Activated CD4-positive, alpha-beta T cell treated with anti-CD3 and anti-CD28 coated beads for 36 hours (primary cell): ENCODE results near the gene ARHGAP6. TPM values are rescaled to one million over a fixed set of nuclear protein-coding genes. Genes with fewer than 3 reads are reported as not detected.
A peak's percentile ranks its signal among the peaks of the same experiment; 100 is the strongest.

ENCODE experiments used
- ATAC-seq: fragments of 200-7000 bp; cut with Tn5 transposase; one replicate; pipeline ENCODE4 v1.10.0; 2021; ENCODE audit warnings: mild to moderate bottlenecking, moderate library complexity
- CTCF ChIA-PET: fragments of 350-600 bp; sonication (Branson Sonifier 250); formaldehyde crosslinking; loops from one replicate; lab custom pipeline; 2021; ENCODE audit warnings: antibody characterized with exemption; lab: Charles Lee
- POLR2A ChIA-PET: fragments of 350-600 bp; sonication (Branson Sonifier 250); formaldehyde crosslinking; loops from one replicate; lab custom pipeline; 2021; ENCODE audit warnings: antibody characterized with exemption, inconsistent platforms; lab: Charles Lee
- DNase-seq: peaks from one replicate; pipeline ENCODE4 v3.0.0-alpha.2; 2020
- H3K27ac Mint-ChIP-seq: one replicate; pipeline ENCODE4 v1.8.0; 2021; ENCODE audit warnings: mixed read lengths
- H3K27me3 Mint-ChIP-seq: one replicate; pipeline ENCODE4 v1.8.0; 2021; ENCODE audit warnings: mixed read lengths
- H3K36me3 Mint-ChIP-seq: one replicate; pipeline ENCODE4 v1.8.0; 2021; ENCODE audit warnings: low read depth, mixed read lengths
- H3K4me1 Mint-ChIP-seq: one replicate; pipeline ENCODE4 v1.8.0; 2021; ENCODE audit warnings: mixed read lengths
- H3K4me3 Mint-ChIP-seq: one replicate; pipeline ENCODE4 v1.8.0; 2021; ENCODE audit warnings: mild to moderate bottlenecking, moderate library complexity, mixed read lengths
- H3K9me3 Mint-ChIP-seq: one replicate; pipeline ENCODE4 v1.8.0; 2021; ENCODE audit warnings: low read depth, mixed read lengths
- intact Hi-C, 2 experiments: fragments of 100-400 bp; cut with DNase I in 1 of 2; cut with micrococcal nuclease in 1 of 2; formaldehyde crosslinking; loops; one replicate each; pipeline versions ENCODE4 v1.14.2 to v1.15.1; 2022 to 2024; cut with DNase I, micrococcal nuclease
- total RNA-seq, 2 experiments: library from RNA; stranded (reverse); gene quantifications; one replicate each; pipeline ENCODE4 v1.2.3, GENCODE V29; 2021

Gene ARHGAP6
- total RNA-seq, 2 experiments from 2014 or later, result not detected

DNA sequence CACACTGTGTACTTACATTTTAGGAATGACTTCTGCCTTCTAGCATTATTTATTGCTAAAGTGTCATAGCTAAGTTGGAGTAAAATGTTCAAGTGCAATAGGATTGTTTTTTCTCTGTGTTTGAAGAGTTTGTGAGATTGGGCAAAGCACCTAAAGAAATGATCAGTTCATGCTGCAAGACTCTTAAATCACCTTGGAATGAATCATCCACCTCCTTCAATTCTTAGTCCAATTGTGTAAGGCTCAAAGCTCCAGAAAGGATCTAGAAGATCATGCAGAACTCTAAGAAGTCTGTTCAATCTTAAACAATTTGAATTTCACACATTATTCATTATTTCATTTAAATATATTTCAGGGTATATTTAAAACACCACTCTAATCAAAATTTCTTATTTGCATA lies 235.4 kb downstream of the ARHGAP6 start:
- Mint-ChIP-seq H3K27me3 (peaks cover 11% of the 10 kb centered on the region), H3K36me3 (no peaks in the 10 kb centered on the region), H3K27ac (no peak overlapping the region), H3K4me1 (no peaks in the 10 kb centered on the region), H3K9me3 (no peaks in the 10 kb centered on the region), H3K4me3 (no peak overlapping the region)
- POLR2A ChIA-PET, result no interaction called here
- intact Hi-C loops, result no loop called here
- DNase-seq (no peak), ATAC-seq (no peak)
- CTCF ChIA-PET, result no interaction called here

DNA sequence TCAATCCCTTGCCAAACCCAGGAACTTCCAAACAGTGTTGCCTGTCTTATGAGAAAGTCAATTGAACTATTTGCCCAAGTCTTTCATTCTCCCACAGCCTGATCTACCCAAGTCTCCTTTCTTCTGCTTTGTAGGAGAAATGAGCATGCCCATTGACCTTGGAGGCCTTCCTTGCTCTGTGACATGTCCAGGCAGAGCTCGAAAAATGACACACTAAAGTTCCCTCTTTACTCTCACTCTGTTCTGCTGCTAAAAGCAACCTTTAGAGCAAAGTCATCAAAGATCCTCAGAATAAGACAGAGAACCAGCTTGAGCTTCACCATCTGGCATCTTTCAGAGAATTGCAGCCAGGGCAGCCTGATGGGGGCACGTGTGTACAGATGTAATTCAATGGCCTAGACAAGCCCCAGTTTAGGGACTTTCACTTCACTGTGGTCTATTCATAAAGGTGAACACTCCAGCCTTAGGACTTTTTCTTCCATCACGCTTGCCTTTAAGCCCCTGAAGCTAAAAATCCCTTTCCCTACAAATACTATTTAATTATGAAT lies 236.1 kb downstream of the ARHGAP6 start:
- no peaks in the 10 kb centered on the region for H3K4me1 Mint-ChIP-seq
- peaks cover 14% of the 10 kb centered on the region for H3K27me3 Mint-ChIP-seq
- ChIA-PET CTCF (no interaction called here), POLR2A (no interaction called here)
- no peak for DNase-seq
- no peak overlapping the region for H3K27ac Mint-ChIP-seq
- ATAC-seq, result no peak
- H3K9me3 Mint-ChIP-seq, result no peaks in the 10 kb centered on the region
- intact Hi-C loops, result no loop called here
- H3K4me3 Mint-ChIP-seq, result no peak overlapping the region
- H3K36me3 Mint-ChIP-seq, result no peaks in the 10 kb centered on the region

DNA sequence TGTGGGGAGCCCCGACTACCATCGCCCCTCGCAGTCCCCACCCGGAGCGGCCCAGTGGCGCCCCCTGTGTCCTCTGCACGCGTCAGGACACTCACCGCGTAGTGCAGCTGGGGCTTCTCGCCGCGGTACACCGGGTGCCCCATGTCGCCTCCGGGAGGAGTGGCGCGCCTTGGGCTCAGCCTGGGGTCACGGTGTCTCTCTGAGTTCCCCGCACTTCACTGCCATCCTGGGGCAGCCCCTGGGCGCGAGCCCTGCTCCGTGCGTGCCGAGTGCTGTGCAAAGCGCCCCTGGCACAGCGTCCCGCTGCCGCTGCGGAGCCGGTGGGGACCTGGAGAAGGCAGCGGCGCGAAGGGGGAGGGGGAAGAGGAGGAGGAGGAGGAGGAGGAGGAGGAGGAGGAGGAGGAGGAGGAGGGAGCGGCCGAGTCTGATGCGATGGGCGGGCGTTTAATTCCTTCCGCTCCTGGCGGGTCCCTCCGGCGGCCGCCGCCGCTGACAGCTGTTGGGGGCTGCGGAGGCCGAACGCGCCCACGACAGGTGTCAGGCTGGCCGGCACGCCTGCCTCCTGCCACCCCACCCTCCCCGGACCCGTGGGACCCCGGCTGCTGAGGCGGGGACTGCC lies 238.2 kb downstream of the ARHGAP6 start:
- ATAC-seq, result no peak
- Mint-ChIP-seq H3K36me3 (no peaks in the 10 kb centered on the region), H3K27ac (no peak overlapping the region), H3K9me3 (no peaks in the 10 kb centered on the region), H3K4me3 (no peak overlapping the region), H3K4me1 (no peaks in the 10 kb centered on the region), H3K27me3 (peaks cover 12% of the 10 kb centered on the region)
- DNase-seq, result peak; percentile 5
- intact Hi-C loops, result no loop called here
- CTCF ChIA-PET, result no interaction called here
- POLR2A ChIA-PET, result no interaction called here

DNA sequence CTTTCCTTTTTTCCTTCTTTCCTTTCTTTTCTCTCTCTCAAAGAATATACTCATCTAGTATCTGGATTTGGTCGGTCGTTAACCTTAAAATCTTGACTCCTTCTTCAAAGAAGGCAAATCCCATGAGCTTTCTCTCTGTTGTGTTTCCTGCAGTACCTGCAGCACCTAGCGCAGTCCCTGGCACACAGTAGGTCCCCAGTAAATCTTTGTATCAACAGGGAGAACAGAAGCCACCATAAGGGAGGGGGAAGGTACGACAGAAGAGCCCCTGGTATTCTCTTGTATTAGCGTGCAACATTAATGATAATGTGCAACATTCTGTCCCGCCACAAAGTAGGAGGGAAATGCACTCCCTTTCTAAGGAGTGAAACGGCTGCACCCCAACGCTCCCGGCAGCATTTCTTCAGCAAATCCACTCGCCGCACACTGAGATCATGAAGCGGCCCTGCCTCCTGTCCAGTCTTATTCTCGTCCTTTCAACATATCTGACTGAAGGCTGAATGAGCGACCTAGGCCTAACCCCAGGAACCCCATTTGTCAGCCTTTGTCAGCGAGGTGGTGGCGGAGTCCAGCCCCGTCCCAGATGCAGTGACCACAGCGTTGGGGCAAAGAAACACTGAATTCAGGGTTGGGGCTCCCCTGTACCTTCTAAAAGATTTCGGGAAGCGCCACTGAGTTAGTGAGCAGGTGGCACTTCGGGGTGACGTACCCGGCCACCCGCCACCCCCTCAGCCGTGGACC lies 238.8 kb downstream of the ARHGAP6 start:
- no peaks in the 10 kb centered on the region for H3K9me3 Mint-ChIP-seq
- no peak for ATAC-seq
- intact Hi-C loops, result no loop called here

DNA sequence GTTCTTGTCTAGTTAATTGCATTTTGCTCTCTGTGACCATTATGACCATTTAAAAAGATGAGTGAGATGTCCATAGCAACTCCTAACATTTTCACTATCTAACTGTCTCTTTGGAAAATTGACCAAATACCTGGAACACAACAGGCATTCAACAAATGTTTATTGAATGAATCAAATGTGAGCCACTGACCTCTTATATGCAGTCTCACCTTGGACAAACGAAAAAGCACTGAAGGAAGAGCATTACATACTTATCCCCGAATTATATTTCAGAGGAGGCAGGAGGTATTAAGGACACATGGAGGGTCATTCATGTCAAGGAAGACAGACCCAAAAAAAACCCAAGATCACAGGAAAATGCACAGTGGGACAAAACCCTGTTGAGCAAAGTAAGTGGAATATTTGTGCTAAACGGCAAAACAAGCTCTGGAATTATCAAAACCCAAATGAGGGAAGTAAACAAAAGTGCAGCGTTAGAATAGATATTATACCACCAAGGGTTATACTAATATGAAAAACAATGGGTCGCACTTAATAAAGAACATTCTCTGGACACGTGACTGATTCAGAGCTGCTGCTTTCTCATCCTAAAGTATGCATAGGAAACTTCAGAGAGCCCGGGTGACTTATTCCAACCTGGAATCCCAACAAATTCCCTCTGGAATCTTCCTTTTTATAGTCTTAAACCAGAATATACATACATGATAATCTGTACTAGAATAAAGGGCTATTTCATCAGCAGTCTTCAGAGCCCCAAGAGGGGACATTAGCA lies 240.6 kb downstream of the ARHGAP6 start:
- POLR2A ChIA-PET, result no interaction called here
- no peak for DNase-seq
- ATAC-seq, result no peak
- no peaks in the 10 kb centered on the region for H3K9me3 Mint-ChIP-seq
- H3K4me3 Mint-ChIP-seq, result no peak overlapping the region
- no peaks in the 10 kb centered on the region for H3K4me1 Mint-ChIP-seq
- no peaks in the 10 kb centered on the region for H3K36me3 Mint-ChIP-seq
- intact Hi-C loops, result no loop called here
- CTCF ChIA-PET, result no interaction called here
- H3K27ac Mint-ChIP-seq, result no peak overlapping the region
- peaks cover 12% of the 10 kb centered on the region for H3K27me3 Mint-ChIP-seq

More for the DNA sequence above, 238.8 kb downstream of the ARHGAP6 start:
- ChIA-PET CTCF (no interaction called here), POLR2A (no interaction called here)
- DNase-seq, result no peak
- Mint-ChIP-seq H3K27me3 (peaks cover 12% of the 10 kb centered on the region), H3K4me1 (no peaks in the 10 kb centered on the region), H3K27ac (no peak overlapping the region), H3K4me3 (no peak overlapping the region), H3K36me3 (no peaks in the 10 kb centered on the region)

DNA sequence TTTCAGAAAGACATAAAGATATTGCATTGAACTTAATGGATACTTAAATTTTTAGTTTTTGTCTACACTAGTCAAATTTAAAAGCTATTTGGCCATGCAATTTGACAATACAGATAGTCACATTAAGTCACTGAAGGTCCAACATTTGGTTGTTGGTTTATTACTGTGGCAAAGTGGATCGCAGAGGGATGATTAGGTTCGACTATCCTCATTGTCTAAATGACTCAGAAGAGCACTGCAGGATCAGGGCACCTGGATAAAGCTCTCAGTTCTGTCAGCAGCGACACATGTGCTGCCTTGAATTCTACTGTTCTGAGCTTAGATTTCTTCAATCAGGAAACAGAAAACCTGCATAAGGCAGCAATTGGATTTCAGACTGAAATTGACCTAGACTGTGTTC lies 241.8 kb downstream of the ARHGAP6 start:
- ChIA-PET POLR2A (no interaction called here), CTCF (no interaction called here)
- Mint-ChIP-seq H3K9me3 (no peaks in the 10 kb centered on the region), H3K27me3 (peaks cover 12% of the 10 kb centered on the region), H3K36me3 (no peaks in the 10 kb centered on the region), H3K4me1 (no peaks in the 10 kb centered on the region), H3K4me3 (no peak overlapping the region), H3K27ac (no peak overlapping the region)
- ATAC-seq (no peak), DNase-seq (no peak)
- intact Hi-C loops, result no loop called here

DNA sequence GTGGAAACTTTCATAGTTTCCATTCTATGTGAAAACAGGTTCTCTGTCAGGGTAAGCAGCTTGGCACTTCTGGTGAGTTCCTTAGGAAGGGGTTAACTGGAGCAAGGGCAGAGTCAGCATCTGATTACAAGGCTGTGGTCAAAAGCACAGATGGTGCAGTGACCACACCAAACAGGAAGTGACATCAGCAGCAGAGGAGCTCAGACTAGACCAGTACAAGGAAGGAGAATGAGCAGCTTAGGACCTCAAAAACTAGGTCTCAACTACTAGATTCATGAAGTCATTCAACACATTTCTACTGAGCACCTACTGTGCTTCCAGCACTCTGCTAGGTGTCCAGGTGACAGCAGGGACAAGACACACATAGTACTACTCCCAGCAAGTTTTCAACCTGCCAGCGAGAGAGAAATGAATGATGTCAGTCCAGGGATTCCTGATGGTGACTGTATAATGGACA lies 242.3 kb downstream of the ARHGAP6 start:
- CTCF ChIA-PET, result no interaction called here
- POLR2A ChIA-PET, result no interaction called here
- Mint-ChIP-seq H3K27me3 (peaks cover 12% of the 10 kb centered on the region), H3K27ac (no peak overlapping the region), H3K36me3 (no peaks in the 10 kb centered on the region), H3K9me3 (no peaks in the 10 kb centered on the region), H3K4me3 (no peak overlapping the region), H3K4me1 (no peaks in the 10 kb centered on the region)
- no peak for ATAC-seq
- no peak for DNase-seq
- intact Hi-C loops, result no loop called here

DNA sequence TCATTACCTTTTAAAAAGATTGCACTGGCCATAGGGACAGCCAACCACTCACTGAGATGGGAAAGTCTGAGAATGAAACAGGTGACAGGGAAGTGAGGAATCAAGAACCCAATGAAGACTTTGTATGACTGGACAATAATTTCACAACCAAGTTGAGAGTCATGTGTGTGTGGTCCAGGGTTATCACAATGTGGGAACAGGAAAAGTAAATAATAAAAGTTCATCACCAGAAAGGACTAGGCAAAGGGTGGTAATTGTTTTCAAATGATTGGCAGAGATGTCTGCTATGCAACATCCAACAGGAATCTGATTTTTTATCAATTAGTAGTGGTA lies 243.2 kb downstream of the ARHGAP6 start:
- Mint-ChIP-seq H3K36me3 (no peaks in the 10 kb centered on the region), H3K4me1 (no peaks in the 10 kb centered on the region), H3K4me3 (no peak overlapping the region), H3K9me3 (no peaks in the 10 kb centered on the region), H3K27ac (no peak overlapping the region), H3K27me3 (peaks cover 12% of the 10 kb centered on the region)
- no peak for ATAC-seq
- CTCF ChIA-PET, result no interaction called here
- DNase-seq, result no peak
- intact Hi-C loops, result no loop called here
- POLR2A ChIA-PET, result no interaction called here

DNA sequence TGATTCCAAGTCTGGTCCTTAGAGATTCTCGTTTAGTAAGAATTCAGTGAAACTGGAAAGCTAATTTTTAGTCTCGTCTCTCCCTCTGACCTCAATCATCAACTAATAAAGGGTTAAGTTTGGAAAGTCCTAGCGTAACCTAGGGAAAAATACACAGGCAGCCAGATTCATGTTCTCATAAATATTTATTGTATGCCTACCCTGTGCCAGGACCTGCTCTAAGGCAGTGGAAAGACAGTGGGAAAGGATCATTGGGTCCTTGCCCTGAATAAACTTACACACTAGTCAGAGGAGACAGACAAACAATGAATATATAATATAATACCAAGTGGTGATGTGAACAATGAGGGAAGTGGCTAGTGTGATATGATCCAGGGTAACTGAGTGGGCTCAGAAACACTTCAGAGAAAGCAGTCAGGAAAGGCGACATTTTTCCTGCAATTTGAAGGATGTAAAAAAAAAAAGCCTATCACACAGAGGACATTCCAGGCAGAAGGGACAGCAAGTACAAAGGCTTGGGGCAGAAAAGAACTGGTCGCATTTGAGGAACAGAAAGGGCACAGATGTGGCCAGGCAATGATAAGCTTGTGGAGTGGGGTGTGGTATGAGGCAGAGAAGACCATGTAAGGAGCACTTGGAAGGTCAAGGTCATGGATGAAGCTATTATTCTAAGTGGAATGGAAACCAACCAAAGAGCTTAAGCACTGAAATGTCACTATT lies 243.8 kb downstream of the ARHGAP6 start:
- intact Hi-C loops, result no loop called here
- no peaks in the 10 kb centered on the region for H3K4me1 Mint-ChIP-seq
- POLR2A ChIA-PET, result no interaction called here
- H3K36me3 Mint-ChIP-seq, result no peaks in the 10 kb centered on the region
- no peak for DNase-seq
- ATAC-seq, result no peak
- CTCF ChIA-PET, result no interaction called here
- H3K27ac Mint-ChIP-seq, result no peak overlapping the region
- peaks cover 12% of the 10 kb centered on the region for H3K27me3 Mint-ChIP-seq
- H3K9me3 Mint-ChIP-seq, result no peaks in the 10 kb centered on the region
- no peak overlapping the region for H3K4me3 Mint-ChIP-seq

DNA sequence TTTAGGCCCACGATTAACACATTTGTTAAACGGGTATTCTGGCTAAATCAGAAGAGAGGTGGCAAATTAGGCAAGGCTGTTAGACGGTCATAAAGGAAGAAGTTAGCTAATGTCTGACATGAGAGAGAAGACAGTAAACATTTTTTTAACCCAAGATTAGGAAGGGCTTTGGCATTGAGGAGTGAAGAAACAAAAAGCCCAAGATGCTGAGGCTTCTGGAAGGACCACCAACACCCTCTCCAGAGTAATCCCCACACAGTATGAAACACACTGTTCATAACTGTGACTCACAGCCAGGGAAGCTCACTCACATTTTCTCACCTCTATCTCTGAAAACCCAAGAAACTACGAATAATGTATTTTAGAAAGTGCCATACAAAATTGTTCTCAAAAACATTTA lies 244.9 kb downstream of the ARHGAP6 start:
- H3K27ac Mint-ChIP-seq, result no peak overlapping the region
- CTCF ChIA-PET, result no interaction called here
- peaks cover 7% of the 10 kb centered on the region for H3K27me3 Mint-ChIP-seq
- intact Hi-C loops, result no loop called here
- POLR2A ChIA-PET, result no interaction called here
- H3K9me3 Mint-ChIP-seq, result no peaks in the 10 kb centered on the region
- ATAC-seq, result no peak
- no peaks in the 10 kb centered on the region for H3K36me3 Mint-ChIP-seq
- no peak for DNase-seq
- H3K4me3 Mint-ChIP-seq, result no peak overlapping the region
- no peaks in the 10 kb centered on the region for H3K4me1 Mint-ChIP-seq

DNA sequence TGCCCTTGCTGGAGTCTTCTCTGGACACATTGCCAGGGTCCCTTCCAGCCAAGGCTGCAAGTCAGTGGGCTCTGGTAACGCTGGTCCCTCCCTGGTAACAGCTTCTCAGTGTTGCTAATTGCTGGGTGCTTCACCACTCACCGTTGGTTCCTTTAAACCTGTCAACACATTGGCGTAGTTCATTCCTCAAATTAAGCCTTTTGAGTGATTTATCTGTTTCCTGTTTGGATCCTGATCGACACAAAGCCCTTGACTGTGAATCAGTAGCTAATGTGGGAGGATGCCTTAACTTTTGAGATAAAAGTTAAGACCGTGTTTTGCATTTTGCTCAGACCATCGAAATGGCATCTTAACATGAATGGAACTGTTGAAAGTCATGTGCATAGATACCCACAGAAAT lies 246.6 kb downstream of the ARHGAP6 start:
- Mint-ChIP-seq H3K27me3 (peaks cover 3% of the 10 kb centered on the region), H3K4me1 (no peaks in the 10 kb centered on the region)
- POLR2A ChIA-PET, result no interaction called here

More for the DNA sequence above, 246.6 kb downstream of the ARHGAP6 start:
- intact Hi-C loops, result no loop called here
- Mint-ChIP-seq H3K9me3 (no peaks in the 10 kb centered on the region), H3K36me3 (no peaks in the 10 kb centered on the region), H3K4me3 (no peak overlapping the region), H3K27ac (no peak overlapping the region)
- DNase-seq (no peak), ATAC-seq (no peak)
- CTCF ChIA-PET, result no interaction called here
